Keratinocyte (primary cell): ENCODE results near the gene PABPN1L. TPM values are rescaled to one million over a fixed set of nuclear protein-coding genes. Genes with fewer than 3 reads are reported as not detected.

ENCODE experiments used
- DNase-seq: peaks from one replicate; pipeline ENCODE4 v3.0.0-alpha.2; 2011; ENCODE audit warnings: low read depth, missing footprints, low spot score
- FAIRE-seq: peaks from 2 replicates; lab custom pipeline; 2011; peaks lifted over from hg19 to GRCh38; lab: Jason Lieb, UNC
- H2AFZ ChIP-seq: 2 replicates; pipeline ENCODE4 v1.6.0; 2012; ENCODE audit warnings: low read length, control low read depth, inconsistent platforms; ENCODE audit not compliant: control insufficient read depth
- H3K27ac ChIP-seq: 2 replicates; pipeline ENCODE4 v1.5.1; 2011; ENCODE audit warnings: low read length; ENCODE audit not compliant: control insufficient read depth, insufficient read depth
- H3K27me3 ChIP-seq: 3 replicates; pipeline ENCODE4 v1.6.0; 2011; ENCODE audit warnings: low read length; ENCODE audit not compliant: control insufficient read depth, insufficient read depth; ENCODE audit errors: extremely low read depth
- H3K36me3 ChIP-seq, 2 experiments: 2 replicates in 1 of 2; 3 replicates in 1 of 2; pipeline ENCODE4 v1.5.1; 2011; ENCODE audit warnings: low read length in 2 of 2, mild to moderate bottlenecking in 1 of 2; ENCODE audit not compliant: control insufficient read depth in 2 of 2, insufficient read depth in 2 of 2; ENCODE audit errors: extremely low read depth in 1 of 2
- H3K4me1 ChIP-seq: 3 replicates; pipeline ENCODE4 v1.5.1; 2011; ENCODE audit warnings: low read length; ENCODE audit not compliant: control insufficient read depth, insufficient read depth; ENCODE audit errors: extremely low read depth
- H3K4me2 ChIP-seq: 3 replicates; pipeline ENCODE4 v1.6.0; 2011; ENCODE audit warnings: low read depth, low read length; ENCODE audit not compliant: control insufficient read depth, insufficient read depth; ENCODE audit errors: extremely low read depth
- H3K4me3 ChIP-seq, 3 experiments: fragments of 200-600 bp in 1 of 3; sonication (generic) in 1 of 3; 2 replicates in 2 of 3; 3 replicates in 1 of 3; pipeline ENCODE4 v1.5.1; 2011 to 2016; ENCODE audit warnings: low read length in 3 of 3, mild to moderate bottlenecking in 3 of 3, control low read depth in 2 of 3, inconsistent platforms in 1 of 3, low read depth in 1 of 3, mixed read lengths in 1 of 3, mixed run types in 1 of 3, moderate library complexity in 1 of 3; ENCODE audit not compliant: control insufficient read depth in 2 of 3, insufficient read depth in 2 of 3; ENCODE audit errors: extremely low read depth in 1 of 3
- H3K79me2 ChIP-seq: 2 replicates; pipeline ENCODE4 v1.6.0; 2012; ENCODE audit warnings: low read length; ENCODE audit not compliant: control insufficient read depth, insufficient read depth
- H3K9ac ChIP-seq: 3 replicates; pipeline ENCODE4 v1.6.0; 2011; ENCODE audit warnings: low read length; ENCODE audit not compliant: control insufficient read depth, insufficient read depth; ENCODE audit errors: extremely low read depth
- H3K9me1 ChIP-seq: 3 replicates; pipeline ENCODE4 v1.6.0; 2011; ENCODE audit warnings: low read length; ENCODE audit not compliant: control insufficient read depth, insufficient read depth; ENCODE audit errors: extremely low read depth
- H3K9me3 ChIP-seq: 2 replicates; pipeline ENCODE4 v1.5.1; 2012; ENCODE audit warnings: low read depth, low read length; ENCODE audit not compliant: control insufficient read depth
- H4K20me1 ChIP-seq: 3 replicates; pipeline ENCODE4 v1.6.0; 2011; ENCODE audit warnings: low read length; ENCODE audit not compliant: control insufficient read depth, insufficient read depth; ENCODE audit errors: extremely low read depth
- CTCF ChIP-seq, 3 experiments: IDR thresholded peaks in 1 of 3; conservative IDR thresholded peaks in 1 of 3; optimal IDR thresholded peaks in 1 of 3; 2 replicates in 2 of 3; 3 replicates in 1 of 3; pipeline versions ENCODE3 to v1.5.1; 2011; ENCODE audit warnings: low read length in 3 of 3, mild to moderate bottlenecking in 3 of 3, moderate library complexity in 2 of 3, control low read depth in 1 of 3, inconsistent platforms in 1 of 3; ENCODE audit not compliant: insufficient read depth in 2 of 3; ENCODE audit errors: extremely low read depth in 1 of 3
- EZH2 ChIP-seq: IDR thresholded peaks from one replicate; pipeline ENCODE4 v1.6.1; 2012; ENCODE audit warnings: inconsistent platforms, mild to moderate bottlenecking, low read length, moderate library complexity
- dilution Hi-C: fragments of 300-500 bp; cut with MboI; formaldehyde crosslinking; loops from one replicate; pipeline ENCODE4 v1.7.0; 2020; ENCODE audit warnings: low sequenced_read_pairs; ENCODE audit not compliant: extremely low pct_ligation_motif_present
- polyA plus RNA-seq, 5 experiments: library from polyadenylated mRNA; depleted of rRNA in 3 of 5; stranded (reverse) in 3 of 5; stranded (forward) in 1 of 5; unstranded in 1 of 5; fragments of >200 nt; gene quantifications; 1 replicate in 1 of 5; 2 replicates in 3 of 5; 3 replicates in 1 of 5; pipeline versions ENCODE4 v1.2.1 to v1.2.3, GENCODE V29; 2011 to 2012; ENCODE audit warnings: missing spikeins in 2 of 5, low read depth in 1 of 5, low replicate concordance in 1 of 5

Gene PABPN1L
- polyA plus RNA-seq, 1 donor (not counting 4 experiments of a cell fraction or from before 2014, with no cell fraction given), result not detected

- dilution Hi-C loops, result no loop called here
- no peak for TF ChIP-seq EZH2
- no peak for TF ChIP-seq CTCF (optimal IDR thresholded peaks at IDR 0.05 in 1 of 3, IDR thresholded peaks at IDR 0.05 in 1 of 3, conservative IDR thresholded peaks at IDR 0.05 in 1 of 3; ENCODE audit: extremely low read depth in 1 of 3, insufficient read depth in 2 of 3, low read length in 3 of 3)
- FAIRE-seq, result no peak
Measured at GRCh38 chr16:88896238-88897070, 30.0 kb upstream of the PABPN1L start.

DNA sequence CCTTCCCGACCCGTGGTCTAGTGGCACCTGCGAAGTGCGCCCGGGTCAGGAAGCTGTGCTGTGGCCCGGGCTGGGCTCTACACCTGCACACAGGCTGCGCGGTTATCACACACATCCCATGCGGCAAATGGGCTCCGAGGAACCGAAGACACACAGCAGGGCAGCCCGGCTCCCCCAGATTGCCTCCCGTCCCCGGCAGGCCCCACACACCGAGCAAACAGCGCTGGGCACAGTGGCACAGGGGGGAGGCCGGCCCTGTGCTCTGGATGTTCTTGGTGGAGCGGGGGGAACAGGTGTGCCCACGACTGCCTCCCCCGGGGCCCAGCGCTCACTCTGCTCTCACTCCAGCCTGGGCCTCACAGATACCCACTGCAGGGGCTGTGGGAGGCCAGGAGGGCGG, 28.9 kb upstream of the PABPN1L start:
- no peak for FAIRE-seq
- H3K9me1 ChIP-seq, result no peaks in the 10 kb centered on the region
- no peak overlapping the region for H2AFZ ChIP-seq
- H3K9me3 ChIP-seq, result no peaks in the 10 kb centered on the region
- no peaks in the 10 kb centered on the region for H4K20me1 ChIP-seq
- DNase-seq, result no peak
- no peaks in the 10 kb centered on the region for H3K36me3 ChIP-seq
- H3K27ac ChIP-seq, result no peak overlapping the region
- peaks cover 34% of the 10 kb centered on the region for H3K27me3 ChIP-seq
- H3K9ac ChIP-seq, result no peak overlapping the region
- H3K4me1 ChIP-seq, result no peaks in the 10 kb centered on the region
- H3K4me3 ChIP-seq, result no peak overlapping the region
- no peak overlapping the region for H3K4me2 ChIP-seq
- H3K79me2 ChIP-seq, result no peaks in the 10 kb centered on the region
- TF ChIP-seq CTCF (optimal IDR thresholded peaks at IDR 0.05 in 1 of 3, IDR thresholded peaks at IDR 0.05 in 1 of 3, conservative IDR thresholded peaks at IDR 0.05 in 1 of 3; ENCODE audit: extremely low read depth in 1 of 3, insufficient read depth in 2 of 3, low read length in 3 of 3) (no peak), EZH2 (no peak)
- dilution Hi-C loops, result no loop called here

More at GRCh38 chr16:88896238-88897070, 30.0 kb upstream of the PABPN1L start:
- Histone ChIP-seq H3K4me1 (no peaks in the 10 kb centered on the region), H3K4me3 (no peak overlapping the region), H3K27ac (no peak overlapping the region), H4K20me1 (no peaks in the 10 kb centered on the region), H3K9ac (no peak overlapping the region), H3K9me1 (no peaks in the 10 kb centered on the region), H3K27me3 (peaks cover 39% of the 10 kb centered on the region), H3K79me2 (no peaks in the 10 kb centered on the region), H3K36me3 (no peaks in the 10 kb centered on the region), H2AFZ (no peak overlapping the region), H3K4me2 (no peak overlapping the region), H3K9me3 (no peaks in the 10 kb centered on the region)
- DNase-seq, result no peak
